ENCODE data around the gene OR1S2.
"Not testable (repeated sequence)": the region's sequence is repeated elsewhere in the genome, so short reads cannot be mapped to it uniquely, and the experiment has no call there.

The OR1S2 gene

GRCh38 chr11:58204042-58204441, at the start of gene OR1S2:
OR1S2 (minus strand) TSS chr11:58204142; CDS start chr11:58204142, 0 bp downstream.
- H3K4me1 Mint-ChIP-seq (ENCODE audit: low read depth), result no peaks in the 10 kb centered on the region
- H3K27ac Mint-ChIP-seq, result no peak within 1 kb of the TSS
- H3K9me3 Mint-ChIP-seq, result no peaks in the 10 kb centered on the region
- H3K36me3 Mint-ChIP-seq (ENCODE audit: low read depth), result no peaks in the 10 kb centered on the region
- no peak for DNase-seq
- no peak within 1 kb of the TSS for H3K4me3 Mint-ChIP-seq
- peaks cover 42% of the 10 kb centered on the region for H3K27me3 Mint-ChIP-seq

GRCh38 chr11:58243954-58244353, 40.0 kb upstream of the OR1S2 start:
- peaks cover 9% of the 10 kb centered on the region for H3K9me3 Mint-ChIP-seq
- H3K4me1 Mint-ChIP-seq (ENCODE audit: low read depth), result no peaks in the 10 kb centered on the region
- H3K27ac Mint-ChIP-seq, result no peak overlapping the region
- peaks cover 30% of the 10 kb centered on the region for H3K27me3 Mint-ChIP-seq
- no peak overlapping the region for H3K4me3 Mint-ChIP-seq
- no peaks in the 10 kb centered on the region for H3K36me3 Mint-ChIP-seq (ENCODE audit: low read depth)
- no peak for DNase-seq

- no peak for DNase-seq
- Mint-ChIP-seq H3K27ac (no peak overlapping the region), H3K27me3 (peaks cover 7% of the 10 kb centered on the region), H3K4me1 (ENCODE audit: low read depth) (no peaks in the 10 kb centered on the region), H3K9me3 (no peaks in the 10 kb centered on the region), H3K4me3 (no peak overlapping the region), H3K36me3 (ENCODE audit: low read depth) (no peaks in the 10 kb centered on the region)
Measured at GRCh38 chr11:58227956-58228615, 24.1 kb upstream of the OR1S2 start.

GRCh38 chr11:58222721-58223120, 18.8 kb upstream of the OR1S2 start:
- Mint-ChIP-seq H3K27me3 (peaks cover 7% of the 10 kb centered on the region), H3K36me3 (ENCODE audit: low read depth) (no peaks in the 10 kb centered on the region), H3K4me3 (no peak overlapping the region), H3K27ac (no peak overlapping the region), H3K9me3 (no peaks in the 10 kb centered on the region), H3K4me1 (ENCODE audit: low read depth) (no peaks in the 10 kb centered on the region)
- no peak for DNase-seq

GRCh38 chr11:58216476-58216875, 12.5 kb upstream of the OR1S2 start:
- no peak overlapping the region for H3K27ac Mint-ChIP-seq
- H3K36me3 Mint-ChIP-seq (ENCODE audit: low read depth), result no peaks in the 10 kb centered on the region
- H3K9me3 Mint-ChIP-seq, result no peaks in the 10 kb centered on the region
- no peaks in the 10 kb centered on the region for H3K4me1 Mint-ChIP-seq (ENCODE audit: low read depth)
- no peak overlapping the region for H3K4me3 Mint-ChIP-seq
- peaks cover 16% of the 10 kb centered on the region for H3K27me3 Mint-ChIP-seq
- no peak for DNase-seq

- not testable (repeated sequence) for DNase-seq; H3K4me1 Mint-ChIP-seq (ENCODE audit: low read depth); H3K9me3 Mint-ChIP-seq; H3K27ac Mint-ChIP-seq; H3K36me3 Mint-ChIP-seq (ENCODE audit: low read depth); H3K4me3 Mint-ChIP-seq
- H3K27me3 Mint-ChIP-seq, result peaks cover 16% of the 10 kb centered on the region
Measured at GRCh38 chr11:58212420-58212819, 8.5 kb upstream of the OR1S2 start, which contains the start of gene OR1S1. OR1S1 (plus strand) TSS chr11:58212720.

GRCh38 chr11:58199271-58199670, 4.7 kb downstream of the OR1S2 start:
- Mint-ChIP-seq H3K36me3 (ENCODE audit: low read depth) (no peaks in the 10 kb centered on the region), H3K9me3 (peaks cover 5% of the 10 kb centered on the region), H3K4me3 (no peak overlapping the region), H3K4me1 (ENCODE audit: low read depth) (no peaks in the 10 kb centered on the region), H3K27ac (no peak overlapping the region), H3K27me3 (peaks cover 31% of the 10 kb centered on the region)
- DNase-seq, result no peak

- Mint-ChIP-seq H3K36me3 (ENCODE audit: low read depth) (no peaks in the 10 kb centered on the region), H3K4me3 (no peak overlapping the region), H3K27ac (no peak overlapping the region), H3K27me3 (peaks cover 7% of the 10 kb centered on the region), H3K9me3 (peaks cover 5% of the 10 kb centered on the region), H3K4me1 (ENCODE audit: low read depth) (no peaks in the 10 kb centered on the region)
- no peak for DNase-seq
Measured at GRCh38 chr11:58195939-58196338, 8.0 kb downstream of the OR1S2 start.

- H3K27me3 Mint-ChIP-seq, result no peaks in the 10 kb centered on the region
- no peak overlapping the region for H3K4me3 Mint-ChIP-seq
- H3K27ac Mint-ChIP-seq, result no peak overlapping the region
- DNase-seq, result no peak
- H3K36me3 Mint-ChIP-seq (ENCODE audit: low read depth), result no peaks in the 10 kb centered on the region
- H3K4me1 Mint-ChIP-seq (ENCODE audit: low read depth), result no peaks in the 10 kb centered on the region
- H3K9me3 Mint-ChIP-seq, result peaks cover 5% of the 10 kb centered on the region
Measured at GRCh38 chr11:58193391-58193790, 10.6 kb downstream of the OR1S2 start.

GRCh38 chr11:58192229-58192628, 11.7 kb downstream of the OR1S2 start:
- Mint-ChIP-seq H3K27me3 (no peaks in the 10 kb centered on the region), H3K9me3 (peaks cover 5% of the 10 kb centered on the region), H3K36me3 (ENCODE audit: low read depth) (no peaks in the 10 kb centered on the region), H3K4me3 (no peak overlapping the region), H3K27ac (no peak overlapping the region), H3K4me1 (ENCODE audit: low read depth) (no peaks in the 10 kb centered on the region)
- no peak for DNase-seq

- H3K27me3 Mint-ChIP-seq, result no peaks in the 10 kb centered on the region
- H3K4me3 Mint-ChIP-seq, result no peak within 1 kb of the TSS
- no peak within 1 kb of the TSS for H3K27ac Mint-ChIP-seq
- no peaks in the 10 kb centered on the region for H3K36me3 Mint-ChIP-seq (ENCODE audit: low read depth)
- no peak for DNase-seq
- H3K4me1 Mint-ChIP-seq (ENCODE audit: low read depth), result no peaks in the 10 kb centered on the region
- H3K9me3 Mint-ChIP-seq, result no peaks in the 10 kb centered on the region
Measured at GRCh38 chr11:58188770-58189169, 15.2 kb downstream of the OR1S2 start, which contains the start of gene OR9Q2. OR9Q2 (plus strand) TSS chr11:58189070; CDS start chr11:58190491, 1,421 bp downstream.

GRCh38 chr11:58186938-58187337, 17.0 kb downstream of the OR1S2 start:
- DNase-seq, result no peak
- Mint-ChIP-seq H3K4me1 (ENCODE audit: low read depth) (no peaks in the 10 kb centered on the region), H3K36me3 (ENCODE audit: low read depth) (no peaks in the 10 kb centered on the region), H3K9me3 (no peaks in the 10 kb centered on the region), H3K4me3 (no peak overlapping the region), H3K27me3 (no peaks in the 10 kb centered on the region), H3K27ac (no peak overlapping the region)

- Mint-ChIP-seq H3K27ac (no peak overlapping the region), H3K4me3 (no peak overlapping the region), H3K36me3 (ENCODE audit: low read depth) (no peaks in the 10 kb centered on the region), H3K27me3 (peaks cover 26% of the 10 kb centered on the region), H3K9me3 (no peaks in the 10 kb centered on the region), H3K4me1 (ENCODE audit: low read depth) (no peaks in the 10 kb centered on the region)
- no peak for DNase-seq
Measured at GRCh38 chr11:58179648-58180047, 24.3 kb downstream of the OR1S2 start.

GRCh38 chr11:58178444-58178843, 25.5 kb downstream of the OR1S2 start:
- no peak overlapping the region for H3K4me3 Mint-ChIP-seq
- no peak overlapping the region for H3K27ac Mint-ChIP-seq
- H3K27me3 Mint-ChIP-seq, result peaks cover 34% of the 10 kb centered on the region
- H3K4me1 Mint-ChIP-seq (ENCODE audit: low read depth), result no peaks in the 10 kb centered on the region
- no peaks in the 10 kb centered on the region for H3K9me3 Mint-ChIP-seq
- DNase-seq, result no peak
- H3K36me3 Mint-ChIP-seq (ENCODE audit: low read depth), result no peaks in the 10 kb centered on the region

- Mint-ChIP-seq H3K27ac (no peak overlapping the region), H3K4me3 (no peak overlapping the region), H3K4me1 (ENCODE audit: low read depth) (no peaks in the 10 kb centered on the region), H3K9me3 (no peaks in the 10 kb centered on the region), H3K27me3 (peaks cover 36% of the 10 kb centered on the region), H3K36me3 (ENCODE audit: low read depth) (no peaks in the 10 kb centered on the region)
- no peak for DNase-seq
Measured at GRCh38 chr11:58177409-58178054, 26.4 kb downstream of the OR1S2 start.

Measured in activated T-cell treated with anti-CD3 and anti-CD28 coated beads, Interleukin-2, amount 50 U/mL, for 24 hours (primary cell).